Adipocyte (in vitro differentiated cells): ENCODE results near the gene CCNJL.
"Not testable (repeated sequence)": the region's sequence is repeated elsewhere in the genome, so short reads cannot be mapped to it uniquely, and the experiment has no call there.

Experiments
- DNase-seq: peaks from one replicate; pipeline ENCODE4 v3.0.0-alpha.2; 2015; ENCODE audit warnings: low read depth
- H3K27me3 ChIP-seq: replicated peaks from 2 replicates; pipeline ENCODE4 v1.7.0; 2013; ENCODE audit warnings: mild to moderate bottlenecking, low read length, moderate library complexity; ENCODE audit not compliant: control insufficient read depth, insufficient read depth
- H3K36me3 ChIP-seq: 2 replicates; pipeline ENCODE4 v1.7.0; 2013; ENCODE audit warnings: low read length, mild to moderate bottlenecking, moderate library complexity; ENCODE audit not compliant: control insufficient read depth, insufficient read depth, severe bottlenecking
- H3K4me1 ChIP-seq: 2 replicates; pipeline ENCODE4 v1.7.0; 2013; ENCODE audit warnings: mild to moderate bottlenecking, low read length, moderate library complexity; ENCODE audit not compliant: control insufficient read depth, insufficient read depth
- H3K4me3 ChIP-seq: 2 replicates; pipeline ENCODE4 v1.7.0; 2013; ENCODE audit warnings: mild to moderate bottlenecking, low read length, moderate library complexity
- H3K9ac ChIP-seq: 2 replicates; pipeline ENCODE4 v1.7.0; 2013; ENCODE audit warnings: mild to moderate bottlenecking, low read length, moderate library complexity
- H3K9me3 ChIP-seq: 2 replicates; pipeline ENCODE4 v1.7.0; 2013; ENCODE audit warnings: mild to moderate bottlenecking, low read length, moderate library complexity; ENCODE audit not compliant: control insufficient read depth

The CCNJL gene

DNA sequence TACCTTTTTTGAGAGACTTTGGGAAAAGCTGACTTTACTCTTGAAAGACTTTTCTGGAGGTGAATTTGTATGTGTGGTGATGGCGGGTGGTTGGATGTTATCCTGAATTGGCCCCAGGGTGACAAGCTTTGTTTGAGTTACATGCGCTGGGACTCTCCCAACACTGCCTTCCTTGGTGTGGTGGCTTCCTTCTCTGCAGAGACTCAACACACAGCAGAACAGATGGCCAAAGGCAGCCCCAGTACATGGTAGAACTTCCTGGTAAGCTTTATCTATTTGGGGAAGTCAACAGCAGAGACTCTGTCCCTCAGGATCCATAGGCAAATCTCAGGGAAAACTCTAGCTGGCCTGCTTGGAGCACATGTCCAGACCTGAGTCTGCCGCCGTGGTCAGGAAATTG, 39.9 kb upstream of the CCNJL start:
- Histone ChIP-seq H3K4me3 (no peak overlapping the region), H3K4me1 (peaks cover 2% of the 10 kb centered on the region), H3K36me3 (no peaks in the 10 kb centered on the region), H3K9me3 (no peaks in the 10 kb centered on the region), H3K9ac (no peak overlapping the region), H3K27me3 (peaks cover 4% of the 10 kb centered on the region)
- no peak for DNase-seq

DNA sequence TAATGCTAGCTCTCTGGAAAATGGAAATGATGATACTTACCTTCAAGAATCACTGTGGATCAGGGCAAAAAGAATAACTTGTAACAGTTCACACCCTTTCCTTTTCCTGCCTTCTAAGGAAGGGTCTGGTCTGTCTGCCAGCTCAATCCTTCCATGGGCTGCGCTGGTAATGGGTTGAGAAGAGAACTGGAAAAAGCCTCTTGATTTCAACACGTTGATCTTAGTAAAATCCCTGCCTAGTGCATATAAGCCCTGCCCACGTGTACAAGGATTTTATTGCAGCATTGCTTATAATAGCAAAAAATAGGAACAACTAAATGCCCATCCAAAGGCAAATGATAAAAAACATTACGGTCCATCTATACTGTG, 37.6 kb upstream of the CCNJL start:
- no peaks in the 10 kb centered on the region for H3K9me3 ChIP-seq
- no peaks in the 10 kb centered on the region for H3K36me3 ChIP-seq
- no peak overlapping the region for H3K4me3 ChIP-seq
- H3K27me3 ChIP-seq = no peaks in the 10 kb centered on the region
- H3K4me1 ChIP-seq = peaks cover 3% of the 10 kb centered on the region
- DNase-seq = no peak
- no peak overlapping the region for H3K9ac ChIP-seq

DNA sequence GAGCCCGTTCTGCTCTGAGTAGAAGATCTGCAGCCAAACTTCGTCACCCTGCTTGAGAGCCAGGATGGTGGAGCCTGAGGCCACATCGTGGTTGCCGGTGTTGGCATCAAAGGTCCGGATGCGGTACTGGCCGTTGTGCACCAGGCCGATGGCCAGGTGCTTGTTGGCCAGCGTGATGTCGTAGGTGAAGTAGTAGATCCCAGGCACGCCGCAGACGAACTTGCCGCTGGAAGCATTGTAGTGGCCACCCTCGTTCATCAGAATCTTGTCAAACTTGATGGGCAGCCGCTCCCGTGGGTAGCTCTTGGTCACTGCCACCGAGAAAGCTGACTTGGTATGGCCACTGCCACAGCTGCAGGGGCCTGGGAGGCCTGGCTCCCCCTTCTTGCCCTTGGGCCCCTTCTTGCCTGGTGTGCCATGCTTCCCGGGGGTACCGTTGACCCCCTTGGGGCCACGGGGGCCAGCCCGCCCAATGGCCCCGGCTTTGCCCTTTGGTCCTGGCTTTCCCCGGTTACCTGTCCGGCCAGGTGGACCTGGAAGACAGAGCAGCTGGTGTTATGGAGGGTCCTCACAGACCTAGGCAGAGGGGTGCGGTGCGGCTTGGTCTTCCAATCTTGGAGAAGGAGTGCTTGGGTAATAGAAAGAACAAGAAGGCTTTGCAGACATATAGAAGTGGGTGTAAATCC, 37.0 kb upstream of the CCNJL start:
- Histone ChIP-seq H3K9me3 (no peaks in the 10 kb centered on the region), H3K4me1 (peaks cover 3% of the 10 kb centered on the region), H3K27me3 (no peaks in the 10 kb centered on the region), H3K4me3 (no peak overlapping the region), H3K36me3 (no peaks in the 10 kb centered on the region), H3K9ac (no peak overlapping the region)
- DNase-seq = no peak

DNA sequence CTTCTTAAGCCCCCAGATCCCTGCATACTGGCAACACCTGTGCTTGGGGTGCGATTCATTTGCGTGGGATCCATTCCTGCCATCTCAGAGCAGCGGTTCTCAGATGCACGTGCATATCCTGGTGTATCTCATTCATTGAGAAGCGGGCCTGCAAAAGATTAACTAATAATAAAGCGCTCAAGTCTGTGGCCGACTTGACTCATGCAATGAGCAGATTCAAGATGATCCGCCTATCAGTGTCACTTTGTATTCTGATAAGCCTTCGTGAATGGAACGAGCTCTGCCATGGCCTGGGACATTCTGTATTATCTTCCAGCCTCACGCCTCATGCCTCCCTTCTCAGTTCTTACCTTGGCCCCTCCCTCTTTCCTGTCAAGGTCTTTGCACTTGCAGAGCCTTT, 35.7 kb upstream of the CCNJL start:
- no peak for DNase-seq
- Histone ChIP-seq H3K36me3 (no peaks in the 10 kb centered on the region), H3K4me1 (peaks cover 3% of the 10 kb centered on the region), H3K4me3 (no peak overlapping the region), H3K27me3 (no peaks in the 10 kb centered on the region), H3K9me3 (no peaks in the 10 kb centered on the region), H3K9ac (no peak overlapping the region)

DNA sequence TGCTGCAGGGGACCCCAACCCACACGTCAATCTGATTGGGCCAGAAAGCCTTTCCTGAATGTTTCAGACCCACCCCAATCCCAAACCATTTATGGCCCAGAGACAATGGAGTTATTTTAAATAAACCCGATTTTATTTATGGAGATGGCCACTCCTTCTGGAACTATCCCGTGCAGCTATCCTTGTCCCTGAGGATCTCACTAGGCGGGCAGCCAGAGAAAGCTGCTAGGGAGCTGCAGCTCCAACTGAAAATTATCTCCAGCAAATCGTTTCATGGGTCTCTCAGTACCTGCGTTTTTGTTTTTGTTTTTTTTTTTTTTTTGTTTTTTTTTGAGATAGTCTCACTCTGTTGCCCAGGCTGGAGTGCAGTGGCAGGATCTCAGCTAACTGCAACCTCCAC, 35.1 kb upstream of the CCNJL start:
- Histone ChIP-seq H3K36me3 (no peaks in the 10 kb centered on the region), H3K9ac (no peak overlapping the region), H3K9me3 (no peaks in the 10 kb centered on the region), H3K4me3 (no peak overlapping the region), H3K4me1 (peaks cover 9% of the 10 kb centered on the region), H3K27me3 (no peaks in the 10 kb centered on the region)
- no peak for DNase-seq

DNA sequence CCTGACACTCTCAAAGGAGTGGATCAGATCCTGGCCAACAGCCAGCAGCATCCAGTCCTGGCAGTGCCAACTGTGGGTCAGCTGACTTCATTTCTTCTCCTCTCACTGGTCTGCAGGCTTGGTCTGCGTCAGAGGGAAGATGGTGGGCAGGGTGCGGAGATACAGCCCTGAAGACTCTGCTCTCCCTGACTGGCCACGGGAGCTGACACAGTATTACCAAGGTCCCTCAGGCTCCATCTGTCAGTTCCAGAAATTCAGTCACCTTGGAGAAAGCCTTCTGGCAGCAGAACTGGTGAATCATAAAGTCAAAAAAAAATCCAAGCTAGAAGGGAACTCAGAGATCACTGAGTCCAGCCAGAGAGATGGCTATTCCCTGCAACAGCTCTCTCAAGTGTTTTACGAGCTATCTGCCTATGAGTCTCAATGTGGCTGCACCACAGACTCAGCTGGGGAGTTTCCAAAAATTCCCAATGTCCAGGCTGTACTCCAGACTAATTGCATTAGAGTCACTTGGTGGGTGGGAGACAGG, 30.1 kb upstream of the CCNJL start:
- Histone ChIP-seq H3K36me3 (no peaks in the 10 kb centered on the region), H3K4me1 (peaks cover 13% of the 10 kb centered on the region), H3K4me3 (no peak overlapping the region), H3K9ac (no peak overlapping the region), H3K9me3 (no peaks in the 10 kb centered on the region), H3K27me3 (no peaks in the 10 kb centered on the region)
- peak; percentile 45 for DNase-seq

DNA sequence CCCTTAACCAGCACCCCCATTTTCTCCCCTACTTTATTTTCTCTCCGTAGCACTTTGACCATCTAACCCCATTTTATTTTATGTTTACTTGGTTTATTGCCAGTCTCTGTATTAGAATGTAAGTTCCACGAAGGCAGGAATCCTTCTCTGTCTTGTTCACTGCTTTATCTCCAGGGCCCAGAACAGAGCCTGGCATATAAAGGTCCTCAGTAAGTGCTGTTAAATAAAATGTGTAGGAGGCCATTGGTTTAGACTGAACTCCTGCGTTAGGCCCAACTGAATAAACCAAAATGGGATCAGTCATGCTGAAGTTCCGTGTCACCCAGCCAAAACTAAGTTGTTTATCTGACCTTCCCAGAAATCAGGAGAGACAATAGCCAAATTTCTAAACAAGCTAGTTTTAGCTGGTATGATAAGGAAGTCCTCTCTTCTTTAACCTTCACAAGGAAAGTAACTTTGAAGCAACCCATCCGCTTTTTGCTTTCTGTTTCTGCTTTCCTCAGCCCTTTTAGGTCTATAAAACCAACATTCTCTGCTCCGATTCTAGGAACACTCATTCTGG, 29.0 kb upstream of the CCNJL start:
- Histone ChIP-seq H3K36me3 (no peaks in the 10 kb centered on the region), H3K9me3 (no peaks in the 10 kb centered on the region), H3K9ac (no peak overlapping the region), H3K27me3 (peaks cover under 1% of the 10 kb centered on the region), H3K4me3 (no peak overlapping the region), H3K4me1 (peaks cover 10% of the 10 kb centered on the region)
- DNase-seq = no peak

DNA sequence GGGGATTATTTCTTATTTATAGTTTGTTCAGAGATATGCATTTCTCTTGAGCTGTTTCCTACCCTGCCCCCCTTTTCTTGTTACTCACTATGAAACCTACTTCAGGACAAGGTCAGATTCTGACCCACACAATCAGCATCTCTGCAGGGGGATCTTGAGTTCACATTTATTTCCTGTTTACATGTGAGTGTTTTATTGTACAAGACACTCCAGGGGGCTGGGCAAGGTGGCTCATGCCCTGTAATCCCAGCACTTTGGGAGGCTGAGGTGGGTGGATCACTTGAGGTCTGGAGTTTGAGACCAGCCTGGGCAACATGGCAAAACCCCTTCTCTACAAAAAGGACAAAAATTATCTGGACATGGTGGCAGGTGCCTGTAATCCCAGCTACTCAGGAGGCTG, 28.1 kb upstream of the CCNJL start:
- not testable (repeated sequence) for H3K4me3 ChIP-seq, H3K27me3 ChIP-seq, H3K9me3 ChIP-seq, H3K36me3 ChIP-seq, H3K9ac ChIP-seq, DNase-seq
- H3K4me1 ChIP-seq = peaks cover 10% of the 10 kb centered on the region

DNA sequence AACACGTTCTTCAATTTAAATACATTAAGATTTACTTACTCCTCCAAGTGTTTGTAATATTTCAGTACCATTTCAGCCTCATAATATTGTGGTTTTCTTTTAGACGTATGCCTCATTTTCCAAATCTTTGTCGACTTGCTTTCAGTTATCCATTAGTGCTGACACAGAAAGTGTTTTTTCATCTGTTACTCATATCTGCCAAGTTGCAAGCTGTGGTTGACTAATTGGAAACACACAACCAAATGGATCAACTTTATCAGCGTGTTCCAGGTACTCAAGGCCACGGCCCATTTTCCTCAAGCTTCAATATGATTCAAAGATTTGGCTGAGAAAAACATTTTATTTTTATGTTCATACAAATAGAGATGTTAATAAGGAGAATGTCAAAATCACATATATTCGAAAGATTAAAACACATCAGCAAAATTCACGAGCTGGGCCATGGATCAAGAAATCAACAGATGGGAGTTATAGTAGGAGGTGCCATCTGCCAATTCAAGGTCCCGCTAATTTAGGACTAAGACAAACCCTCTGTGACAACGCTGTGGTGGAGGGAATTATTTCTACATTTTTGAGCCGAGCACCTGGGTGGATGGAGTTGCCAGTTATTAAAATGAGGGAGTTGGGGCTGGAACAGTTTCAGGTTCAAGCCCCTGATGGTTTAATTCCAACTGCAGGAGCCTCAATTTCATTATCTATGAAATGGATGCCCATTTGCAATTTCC, 27.2 kb upstream of the CCNJL start:
- peaks cover 10% of the 10 kb centered on the region for H3K4me1 ChIP-seq
- H3K9me3 ChIP-seq = no peaks in the 10 kb centered on the region
- no peak overlapping the region for H3K9ac ChIP-seq
- no peak overlapping the region for H3K4me3 ChIP-seq
- H3K27me3 ChIP-seq = peaks cover 4% of the 10 kb centered on the region
- no peaks in the 10 kb centered on the region for H3K36me3 ChIP-seq
- DNase-seq = no peak

DNA sequence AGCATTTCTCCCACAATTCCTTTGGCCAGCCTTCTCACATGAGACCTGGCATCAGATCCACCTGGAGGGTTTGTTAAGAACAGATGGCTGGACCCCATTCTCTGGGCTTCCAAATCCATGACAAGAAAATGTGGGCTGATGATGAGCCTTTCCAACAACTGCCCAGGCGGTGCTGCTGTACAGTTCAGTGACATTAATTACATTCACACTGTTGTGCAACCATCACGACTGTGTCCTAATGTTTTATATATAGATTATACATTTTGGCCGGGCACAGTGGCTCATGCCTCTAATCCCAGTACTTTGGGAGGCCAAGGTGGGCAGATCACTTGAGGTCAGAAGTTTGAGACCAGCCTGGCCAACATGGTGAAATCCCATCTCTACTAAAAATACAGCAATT, 22.4 kb upstream of the CCNJL start:
- H3K9me3 ChIP-seq, H3K36me3 ChIP-seq, H3K4me1 ChIP-seq, DNase-seq, H3K27me3 ChIP-seq, H3K4me3 ChIP-seq, H3K9ac ChIP-seq: not testable (repeated sequence)

DNA sequence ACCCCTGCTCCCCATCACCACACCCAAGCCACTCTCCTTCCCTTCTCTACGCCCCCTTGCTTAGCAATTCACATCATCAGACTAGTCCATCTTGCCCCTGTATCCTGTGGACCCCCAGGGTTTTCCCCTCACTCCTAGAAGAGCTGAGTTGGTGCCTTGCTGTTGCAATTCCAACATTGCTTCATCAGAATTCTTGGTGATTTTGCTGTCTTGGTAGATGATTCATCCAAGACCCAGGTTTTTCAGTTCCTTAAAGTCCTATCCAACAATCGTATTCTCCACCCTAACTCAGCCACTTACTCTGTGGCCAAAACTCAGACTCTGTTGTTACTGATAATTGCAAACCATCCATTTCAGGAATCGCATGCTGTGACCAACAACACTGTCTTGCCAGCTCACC, 21.4 kb upstream of the CCNJL start:
- no peaks in the 10 kb centered on the region for H3K36me3 ChIP-seq
- H3K4me3 ChIP-seq = no peak overlapping the region
- H3K27me3 ChIP-seq = peaks cover 7% of the 10 kb centered on the region

More for the DNA sequence above, 21.4 kb upstream of the CCNJL start:
- DNase-seq = peak; percentile 79
- H3K9me3 ChIP-seq = no peaks in the 10 kb centered on the region
- H3K4me1 ChIP-seq = peaks cover 9% of the 10 kb centered on the region
- H3K9ac ChIP-seq = no peak overlapping the region
